H1 (cell line): ENCODE measurements around the gene SMIM33. TPM values are rescaled to one million over a fixed set of nuclear protein-coding genes. Genes with fewer than 3 reads are reported as not detected.
A peak's percentile ranks its signal among the peaks of the same experiment; 100 is the strongest.

Experiments
- CTCF ChIA-PET: fragments of 300-600 bp; sonication (Branson Sonifier 250); formaldehyde crosslinking; loops from one replicate; lab custom pipeline; 2021; ENCODE audit not compliant: partially characterized antibody; lab: Charles Lee
- POLR2A ChIA-PET: fragments of 300-600 bp; sonication (Branson Sonifier 250); formaldehyde crosslinking; loops from one replicate; lab custom pipeline; 2021; ENCODE audit warnings: inconsistent platforms; ENCODE audit not compliant: partially characterized antibody; lab: Charles Lee
- DNase-seq, 2 experiments: peaks; one replicate each; pipeline versions ENCODE4 v3.0.0 to v3.0.0-alpha.2; 2010 to 2022; ENCODE audit warnings: low spot score in 2 of 2, low read depth in 1 of 2, mixed read lengths in 1 of 2
- FAIRE-seq: peaks from 2 replicates; lab custom pipeline; 2011; peaks lifted over from hg19 to GRCh38; lab: Jason Lieb, UNC
- H2AFZ ChIP-seq: 2 replicates; pipeline ENCODE4 v1.8.1; 2012; ENCODE audit warnings: low read length, inconsistent platforms
- H2AK5ac ChIP-seq: 2 replicates; pipeline ENCODE4 v1.6.1; 2013; ENCODE audit warnings: low read depth, low read length
- H2BK120ac ChIP-seq: replicated peaks from 2 replicates; pipeline ENCODE3; 2013; ENCODE audit warnings: low read depth, low read length, inconsistent platforms
- H2BK12ac ChIP-seq: 2 replicates; pipeline ENCODE4 v1.6.1; 2013; ENCODE audit warnings: low read depth, low read length
- H2BK15ac ChIP-seq: 2 replicates; pipeline ENCODE4 v1.6.1; 2013; ENCODE audit warnings: low read length
- H2BK20ac ChIP-seq: 2 replicates; pipeline ENCODE4 v1.6.1; 2013; ENCODE audit warnings: low read length
- H2BK5ac ChIP-seq: 2 replicates; pipeline ENCODE4 v1.6.1; 2013; ENCODE audit warnings: low read depth, low read length
- H3K14ac ChIP-seq: 2 replicates; pipeline ENCODE4 v1.6.1; 2013; ENCODE audit warnings: inconsistent platforms; ENCODE audit not compliant: insufficient read length
- H3K18ac ChIP-seq: 2 replicates; pipeline ENCODE4 v1.6.1; 2013; ENCODE audit warnings: low read length; ENCODE audit errors: extremely low read depth
- H3K23ac ChIP-seq: 2 replicates; pipeline ENCODE4 v1.6.1; 2013; ENCODE audit warnings: inconsistent platforms; ENCODE audit not compliant: insufficient read length
- H3K23me2 ChIP-seq: 2 replicates; pipeline ENCODE4 v1.6.1; 2013; ENCODE audit warnings: low read depth, low read length
- H3K27ac ChIP-seq: 2 replicates; pipeline ENCODE4 v1.6.1; 2011; ENCODE audit warnings: low read depth, low read length, inconsistent platforms
- H3K27me3 ChIP-seq, 4 experiments: replicated peaks in 1 of 4; 1 replicate in 1 of 4; 2 replicates in 3 of 4; pipeline versions ENCODE4 v1.6.1 to v1.8.1; 2011 to 2013; ENCODE audit warnings: low read length in 3 of 4, mild to moderate bottlenecking in 3 of 4, inconsistent platforms in 2 of 4, mixed read lengths in 2 of 4, moderate library complexity in 1 of 4; ENCODE audit not compliant: control insufficient read depth in 3 of 4, insufficient read depth in 3 of 4; ENCODE audit errors: extremely low read depth in 1 of 4
- H3K36me3 ChIP-seq, 4 experiments: 2 replicates each; pipeline versions ENCODE4 v1.6.1 to v1.8.1; 2011 to 2013; ENCODE audit warnings: mild to moderate bottlenecking in 4 of 4, low read length in 3 of 4, moderate library complexity in 2 of 4, control low read depth in 1 of 4, inconsistent platforms in 1 of 4; ENCODE audit not compliant: insufficient read depth in 4 of 4, control insufficient read depth in 2 of 4
- H3K4ac ChIP-seq: replicated peaks from 2 replicates; pipeline ENCODE3; 2013; ENCODE audit warnings: low read length, low read depth, mixed read lengths, inconsistent platforms; ENCODE audit not compliant: insufficient read length
- H3K4me1 ChIP-seq, 4 experiments: replicated peaks in 1 of 4; 1 replicate in 1 of 4; 2 replicates in 3 of 4; pipeline versions ENCODE4 v1.6.1 to v1.8.1; 2011 to 2013; ENCODE audit warnings: low read length in 3 of 4, inconsistent platforms in 2 of 4, mixed read lengths in 1 of 4; ENCODE audit not compliant: insufficient read depth in 4 of 4, control insufficient read depth in 3 of 4
- H3K4me2 ChIP-seq, 2 experiments: 2 replicates each; pipeline versions ENCODE4 v1.6.1 to v1.8.1; 2011 to 2013; ENCODE audit warnings: low read depth in 2 of 2, low read length in 2 of 2, control low read depth in 1 of 2, inconsistent platforms in 1 of 2, mild to moderate bottlenecking in 1 of 2; ENCODE audit not compliant: insufficient read depth in 1 of 2
- H3K4me3 ChIP-seq, 4 experiments: fragments of 200-600, 300-600 bp in 1 of 4; sonication (generic), shearing (Covaris generic), sonication (Bioruptor Twin) in 1 of 4; 2 replicates each; pipeline versions ENCODE4 v1.5.1 to v1.8.1; 2011 to 2016; ENCODE audit warnings: low read length in 4 of 4, low read depth in 3 of 4, control low read depth in 2 of 4, inconsistent platforms in 2 of 4, mild to moderate bottlenecking in 2 of 4, mixed read lengths in 1 of 4, moderate library complexity in 1 of 4; ENCODE audit not compliant: insufficient read depth in 2 of 4; ENCODE audit errors: extremely low read depth in 1 of 4
- H3K56ac ChIP-seq: replicated peaks from 2 replicates; pipeline ENCODE3; 2013; ENCODE audit warnings: low read depth, mild to moderate bottlenecking, mixed read lengths, low read length, inconsistent platforms; ENCODE audit not compliant: insufficient read length
- H3K79me1 ChIP-seq: 2 replicates; pipeline ENCODE4 v1.6.1; 2013; ENCODE audit warnings: low read depth, low read length, control low read depth
- H3K79me2 ChIP-seq, 2 experiments: 2 replicates each; pipeline versions ENCODE4 v1.6.1 to v1.8.1; 2012 to 2013; ENCODE audit warnings: low read length in 2 of 2, mild to moderate bottlenecking in 2 of 2, inconsistent platforms in 1 of 2; ENCODE audit not compliant: insufficient read depth in 2 of 2, control insufficient read depth in 1 of 2
- H3K9ac ChIP-seq, 4 experiments: replicated peaks in 1 of 4; 1 replicate in 1 of 4; 2 replicates in 3 of 4; pipeline versions ENCODE4 v1.6.1 to v1.8.1; 2011 to 2013; ENCODE audit warnings: low read depth in 3 of 4, low read length in 3 of 4, control low read depth in 2 of 4, mild to moderate bottlenecking in 2 of 4, moderate library complexity in 2 of 4, inconsistent platforms in 1 of 4; ENCODE audit errors: extremely low read depth in 1 of 4
- H3K9me3 ChIP-seq, 2 experiments: 2 replicates each; pipeline versions ENCODE4 v1.6.1 to v1.8.1; 2012 to 2013; ENCODE audit warnings: mild to moderate bottlenecking in 2 of 2, moderate library complexity in 2 of 2, control low read depth in 1 of 2, inconsistent platforms in 1 of 2, low read depth in 1 of 2, low read length in 1 of 2, mixed read lengths in 1 of 2; ENCODE audit not compliant: insufficient read depth in 2 of 2
- H4K20me1 ChIP-seq, 2 experiments: replicated peaks in 1 of 2; 2 replicates each; pipeline versions ENCODE3 to v1.8.1; 2011 to 2013; ENCODE audit warnings: inconsistent platforms in 2 of 2, low read length in 2 of 2, mild to moderate bottlenecking in 1 of 2; ENCODE audit not compliant: insufficient read depth in 2 of 2, control insufficient read depth in 1 of 2
- H4K5ac ChIP-seq: 2 replicates; pipeline ENCODE4 v1.6.1; 2013; ENCODE audit warnings: low read length, low read depth, mixed read lengths, inconsistent platforms; ENCODE audit not compliant: insufficient read length
- H4K8ac ChIP-seq: 2 replicates; pipeline ENCODE4 v1.8.0; 2013; ENCODE audit warnings: mild to moderate bottlenecking, moderate library complexity, low read length, inconsistent platforms; ENCODE audit not compliant: insufficient read depth; ENCODE audit errors: extremely low read depth
- H4K91ac ChIP-seq: replicated peaks from 2 replicates; pipeline ENCODE3; 2013; ENCODE audit warnings: low read length, mixed read lengths, inconsistent platforms; ENCODE audit not compliant: insufficient read length
- ATF2 ChIP-seq: IDR thresholded peaks from 2 replicates; pipeline ENCODE4 v1.6.1; 2012; ENCODE audit warnings: low read length, inconsistent platforms
- BRCA1 ChIP-seq: IDR thresholded peaks from 2 replicates; pipeline ENCODE4 v1.6.1; 2012; ENCODE audit warnings: low read depth, low read length, improper control_type of control experiment
- CBX5 ChIP-seq: fragments of 300-800, 300-1000 bp; sonication (generic); IDR thresholded peaks from 2 replicates; pipeline ENCODE4 v1.7.1; 2016; ENCODE audit warnings: antibody characterized with exemption, low read length, low read depth
- CBX8 ChIP-seq: fragments of 300-800, 300-1000 bp; sonication (generic); IDR thresholded peaks from 2 replicates; pipeline ENCODE4 v1.7.1; 2016; ENCODE audit warnings: low read depth, low read length, borderline replicate concordance
- CREB1 ChIP-seq: IDR thresholded peaks from 2 replicates; pipeline ENCODE4 v1.6.1; 2012; ENCODE audit warnings: inconsistent platforms
- CTBP2 ChIP-seq: IDR thresholded peaks from 2 replicates; pipeline ENCODE4 v1.7.0; 2011; ENCODE audit warnings: borderline replicate concordance, mild to moderate bottlenecking, moderate library complexity, mixed read lengths, low read length; ENCODE audit not compliant: insufficient read depth, insufficient read length
- JUND ChIP-seq: IDR thresholded peaks from 2 replicates; pipeline ENCODE4 v1.6.1; 2011; ENCODE audit warnings: mild to moderate bottlenecking, improper control_type of control experiment, low read length
- MAFK ChIP-seq: IDR thresholded peaks from 2 replicates; pipeline ENCODE4 v1.6.1; 2012; ENCODE audit warnings: low read depth, mild to moderate bottlenecking, improper control_type of control experiment, low read length
- RNF2 ChIP-seq: fragments of 200-900, 300-1000 bp; sonication (generic); IDR thresholded peaks from 2 replicates; pipeline ENCODE4 v1.7.1; 2016; ENCODE audit warnings: borderline replicate concordance, low read depth, mild to moderate bottlenecking, antibody characterized with exemption, low read length; ENCODE audit not compliant: poor library complexity, severe bottlenecking; ENCODE audit errors: missing control alignments
- SRF ChIP-seq: IDR thresholded peaks from 2 replicates; pipeline ENCODE4 v1.6.1; 2011; ENCODE audit warnings: mild to moderate bottlenecking, low read depth, low read length, moderate library complexity
- TBP ChIP-seq: IDR thresholded peaks from 2 replicates; pipeline ENCODE4 v1.6.1; 2011; ENCODE audit warnings: low read depth, low read length, improper control_type of control experiment
- TCF12 ChIP-seq: IDR thresholded peaks from 2 replicates; pipeline ENCODE4 v1.6.1; 2011; ENCODE audit warnings: low read depth, mild to moderate bottlenecking, low read length
- YY1 ChIP-seq: IDR thresholded peaks from 2 replicates; pipeline ENCODE4 v1.6.1; 2011; ENCODE audit warnings: low read depth, mild to moderate bottlenecking, low read length
- WGBS, 2 experiments: shearing (Covaris generic) in 1 of 2; methylation state at CpG; one replicate each; pipeline versions ENCODE4 v1.1.6 to v1.1.7; 2013 to 2015; ENCODE audit warnings: low lambda C conversion rate in 2 of 2, mixed read lengths in 2 of 2, inconsistent platforms in 1 of 2, low coverage in 1 of 2, missing lambda C conversion rate in 1 of 2; ENCODE audit not compliant: insufficient replicate concordance in 2 of 2, insufficient coverage in 1 of 2, insufficient read length in 1 of 2; ENCODE audit errors: extremely low coverage in 1 of 2, missing lambda C conversion rate in 1 of 2; 5-methylcytosine and 5-hydroxymethylcytosine counted together
- polyA plus RNA-seq, 7 experiments: library from polyadenylated mRNA; depleted of rRNA in 3 of 7; stranded (reverse) in 5 of 7; unstranded in 2 of 7; fragments of >200 nt in 5 of 7; fragments of 200-250 nt in 2 of 7; gene quantifications; 1 replicate in 5 of 7; 2 replicates in 1 of 7; 4 replicates in 1 of 7; pipeline versions ENCODE4 v1.2.1 to v1.2.3, GENCODE V29; 2011 to 2013; ENCODE audit warnings: missing spikeins in 2 of 7, mixed read lengths in 2 of 7
- total RNA-seq: library from RNA; stranded (reverse); fragmentation: NEBNext Ultra II Directional; extraction: Animal tissue kit (Norgen Biotek cat#: 25700); gene quantifications from 2 replicates; pipeline ENCODE4 v1.2.1, GENCODE V29; 2021

Gene SMIM33
- total and polyA plus RNA-seq, 2 of the 8 experiments (the other 6 are each of a cell fraction or from before 2014, with no cell fraction given): not detected

DNA sequence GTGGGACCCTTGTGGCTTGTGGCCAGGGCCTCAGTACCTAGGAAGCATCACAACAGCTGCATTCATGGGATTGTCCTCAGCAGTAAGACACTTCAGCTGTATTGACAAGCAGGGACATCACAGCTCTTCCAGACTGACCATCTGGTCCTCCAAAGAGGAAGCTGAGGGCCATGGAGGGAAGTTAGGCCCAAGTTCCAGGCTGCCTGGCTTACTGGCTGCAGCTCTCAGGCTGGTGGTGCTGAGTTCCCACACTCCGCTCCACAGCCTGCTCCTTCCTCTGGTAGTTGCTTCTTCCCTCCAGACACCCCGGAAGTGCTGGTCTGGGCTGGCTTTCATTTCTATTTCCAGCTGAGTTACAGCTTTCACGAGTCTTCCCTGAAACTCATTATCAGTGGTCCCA is 17.5 kb downstream of the SMIM33 start:
- Histone ChIP-seq H3K23me2 (no peaks in the 10 kb centered on the region; the same call in 1 of the 2 replicates), H3K36me3 (no peaks in the 10 kb centered on the region), H2AFZ (no peak overlapping the region; the same call in 1 of the 2 replicates), H3K14ac (no peak overlapping the region), H3K9ac (no peak overlapping the region), H3K18ac (no peak overlapping the region), H2AK5ac (no peak overlapping the region), H3K27me3 (no peaks in the 10 kb centered on the region), H3K79me1 (no peaks in the 10 kb centered on the region), H3K23ac (no peak overlapping the region), H4K91ac (peak overlapping the region; percentile 59), H3K4ac (no peak overlapping the region), H3K27ac (no peak overlapping the region), H3K4me2 (no peak overlapping the region), H3K79me2 (no peaks in the 10 kb centered on the region), H2BK12ac (no peak overlapping the region), H4K8ac (no peak overlapping the region), H2BK20ac (no peak overlapping the region), H4K5ac (no peak overlapping the region), H2BK120ac (no peak overlapping the region), H3K9me3 (no peaks in the 10 kb centered on the region), H4K20me1 (no peaks in the 10 kb centered on the region), H3K56ac (no peak overlapping the region), H3K4me1 (peaks cover 0 to 8% (median 3%) of the 10 kb centered on the region in 4 experiments; a peak in 4 of 7 replicates), H3K4me3 (no peak overlapping the region), H2BK5ac (no peak overlapping the region), H2BK15ac (no peak overlapping the region)
- DNase-seq (no peak), FAIRE-seq (no peak)
- POLR2A ChIA-PET: no interaction called here
- CTCF ChIA-PET: interaction anchor here (1.6 kb wide), 1 partner anchor 146 kb away, joined by 3 read pairs; no protein-coding TSS in a partner anchor
- WGBS, 2 experiments: 84% methylated on average over 3 of the region's 3 CpGs; no CpG with 5 or more reads in 1 of the 2 experiments
- TF ChIP-seq JUND: no peak
- TF ChIP-seq CBX8: no peak
- no peak for TF ChIP-seq SRF
- TF ChIP-seq MAFK: no peak
- no peak for TF ChIP-seq CREB1
- no peak for TF ChIP-seq BRCA1
- no peak for TF ChIP-seq TBP
- TF ChIP-seq RNF2: no peak
- TF ChIP-seq YY1: no peak
- no peak for TF ChIP-seq CTBP2
- no peak for TF ChIP-seq CBX5
- no peak for TF ChIP-seq TCF12
- no peak for TF ChIP-seq ATF2
